Measurements from ENCODE around the gene MYO1D. TPM values are rescaled to one million over a fixed set of nuclear protein-coding genes. Genes with fewer than 3 reads are reported as not detected.

MYO1D gene
- polyA plus RNA-seq, 1 donor, result 5.7 TPM

DNA sequence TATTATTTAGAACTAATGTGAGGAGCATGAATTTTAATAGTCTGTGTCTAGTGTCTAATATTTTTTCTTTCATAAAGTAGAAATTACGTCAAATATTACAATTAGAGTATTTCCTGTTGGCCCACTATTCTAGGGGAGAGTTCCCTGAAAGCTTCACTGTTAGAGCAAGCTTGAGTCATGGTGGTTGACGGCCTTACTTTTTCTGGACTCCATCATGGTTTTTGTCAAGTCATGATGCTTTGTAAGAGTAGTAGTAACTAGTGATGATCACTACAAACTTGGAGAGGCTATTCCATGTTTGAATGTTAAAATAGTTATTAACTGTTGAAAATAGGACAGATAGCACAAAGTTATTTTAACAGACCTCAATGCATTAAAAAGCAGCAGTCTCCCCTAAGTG is 431.0 kb downstream of the MYO1D start:
- no peak for DNase-seq

DNA sequence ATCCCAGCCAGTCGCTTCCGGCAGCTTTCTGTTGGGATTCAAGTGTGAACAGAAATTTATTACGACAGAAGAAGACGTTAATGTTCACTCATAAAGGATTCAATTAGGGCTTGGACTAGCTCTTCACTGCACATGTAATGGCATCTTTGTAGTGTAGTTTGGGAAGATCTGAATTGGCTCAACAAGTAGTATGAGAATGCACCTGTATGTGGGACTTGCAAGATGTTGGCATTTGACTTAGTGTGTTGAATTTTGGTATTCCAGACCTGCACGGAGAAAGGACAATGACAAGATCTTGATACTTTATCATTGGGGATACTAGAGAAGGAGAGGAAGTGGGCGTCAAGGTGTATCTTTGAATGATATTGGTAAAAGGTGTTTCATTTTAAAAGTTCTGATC is 431.4 kb downstream of the MYO1D start:
- no peak for DNase-seq

DNA sequence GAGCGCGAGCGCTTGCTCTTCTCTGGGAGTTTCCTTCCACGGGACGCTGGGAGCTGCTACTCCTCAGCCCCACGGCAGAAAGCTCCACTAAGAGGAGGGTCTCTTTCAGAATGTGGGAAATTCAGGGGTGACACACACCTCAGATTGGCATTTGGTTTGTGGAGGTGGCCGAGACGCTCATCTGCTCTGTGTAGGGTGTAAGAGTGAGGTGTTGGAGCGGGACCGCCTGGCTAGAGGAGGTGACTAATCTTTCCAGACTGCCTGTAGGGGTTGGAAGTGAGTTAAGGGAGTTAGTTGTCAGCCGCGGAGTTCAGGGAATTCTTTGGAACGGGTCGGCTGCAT is 431.9 kb downstream of the MYO1D start:
- DNase-seq, result peak; percentile 26

DNA sequence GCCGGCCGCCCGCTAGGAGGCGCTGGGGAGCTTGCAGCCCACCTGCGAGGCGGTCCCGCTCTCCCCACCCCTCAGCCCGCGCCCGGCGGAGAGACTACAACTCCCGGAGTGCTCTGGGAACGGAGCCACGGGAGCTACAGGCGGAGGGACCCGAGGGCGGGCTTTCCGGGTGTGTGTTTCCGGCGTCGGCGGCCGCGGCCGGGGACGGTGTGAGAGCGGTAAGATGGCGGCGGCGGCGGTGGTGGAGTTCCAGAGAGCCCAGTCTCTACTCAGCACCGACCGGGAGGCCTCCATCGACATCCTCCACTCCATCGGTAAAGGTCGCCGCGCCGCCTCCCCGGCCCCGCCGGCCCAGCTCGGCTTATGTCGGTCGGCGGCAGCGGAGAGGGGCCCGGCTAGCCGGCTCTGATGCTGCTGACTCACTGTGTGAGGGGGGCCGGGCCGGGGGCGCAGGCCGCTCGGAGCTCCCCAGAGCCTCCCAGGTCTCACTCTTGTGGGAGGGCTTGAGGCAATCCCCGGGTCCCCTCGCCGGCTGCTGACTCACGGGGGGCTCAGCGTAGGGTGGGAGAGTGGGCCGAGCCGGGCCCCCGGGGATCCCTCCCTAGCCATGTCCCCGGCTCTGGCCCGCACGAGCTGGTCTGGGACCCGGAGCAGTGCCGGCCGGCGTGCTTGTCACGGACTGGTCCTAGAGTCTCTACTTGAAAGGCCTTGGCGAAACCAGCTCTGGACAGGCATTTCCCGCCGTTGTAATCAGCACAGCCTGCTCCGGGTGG is 432.4 kb downstream of the MYO1D start, which contains the start of gene PSMD11:
PSMD11 (plus strand) TSS at position 210 of the 773 bp plus-strand sequence; CDS start at position 224, 14 bp downstream.
- peak; percentile 97 for DNase-seq

DNA sequence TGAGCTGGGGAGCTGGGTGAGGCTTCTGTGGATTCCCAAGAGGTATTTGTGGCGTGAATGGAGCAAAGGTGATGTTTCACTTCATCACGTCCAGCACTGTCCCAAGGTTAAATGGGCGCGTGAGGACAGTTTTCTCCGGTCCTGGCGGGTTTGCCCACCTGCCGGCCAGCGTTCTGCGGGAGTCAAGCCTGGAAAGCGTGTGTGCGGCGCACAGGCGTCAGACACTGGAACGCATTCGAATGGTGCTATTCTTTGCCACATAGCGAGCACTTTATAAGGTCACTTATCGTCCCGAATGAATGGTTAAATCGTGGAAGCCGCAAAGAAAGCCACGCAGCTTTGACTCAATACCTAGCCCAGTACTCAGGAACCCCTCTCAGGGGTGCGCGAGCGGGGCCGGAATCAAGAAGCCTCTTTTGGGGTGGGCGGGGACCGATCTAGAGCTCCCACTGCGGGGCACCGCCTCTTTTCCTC is 433.1 kb downstream of the MYO1D start:
- DNase-seq, result no peak

Other genes starting within 250 kb of the MYO1D start
- gene TMEM98, start 51.0 kb upstream of the MYO1D start, polyA plus RNA-seq (ENCODE audit: insufficient read length), result 35.2 TPM
- not detected for gene SPACA3, start 114.7 kb upstream of the MYO1D start, polyA plus RNA-seq (ENCODE audit: insufficient read length)

Measured in hindlimb muscle (tissue), 1 donor.